ENCODE measurements around the gene HOXD10. TPM values are rescaled to one million over a fixed set of nuclear protein-coding genes. Genes with fewer than 3 reads are reported as not detected.

HOXD10 gene
- total RNA-seq, 1 donor = not detected

DNA sequence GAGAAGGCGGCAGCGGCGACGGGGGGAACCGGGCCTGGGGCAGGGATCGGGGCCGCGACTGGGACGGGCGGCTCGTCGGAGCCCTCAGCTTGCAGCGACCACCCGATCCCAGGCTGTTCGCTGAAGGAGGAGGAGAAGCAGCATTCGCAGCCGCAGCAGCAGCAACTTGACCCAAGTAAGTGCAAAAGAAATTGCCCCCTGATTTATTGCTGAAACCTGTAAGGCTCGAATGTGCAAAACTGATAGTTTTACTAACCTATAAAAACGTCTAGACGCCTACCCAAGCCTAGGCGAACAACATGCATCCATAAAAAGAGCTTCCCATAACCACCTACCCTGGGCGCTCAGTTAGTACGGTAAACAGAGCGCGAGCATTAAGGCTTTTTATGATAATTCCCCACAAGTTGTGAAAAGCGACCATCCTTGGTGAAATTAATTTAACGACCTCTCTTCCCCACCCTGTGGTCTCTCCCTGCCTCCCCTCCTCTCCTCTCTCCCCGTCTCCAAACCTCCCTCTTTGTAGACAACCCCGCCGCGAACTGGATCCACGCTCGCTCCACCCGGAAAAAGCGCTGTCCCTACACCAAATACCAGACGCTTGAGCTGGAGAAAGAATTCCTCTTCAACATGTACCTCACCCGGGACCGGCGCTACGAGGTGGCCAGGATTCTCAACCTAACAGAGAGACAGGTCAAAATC, 7.0 kb downstream of the HOXD10 start:
- TF ChIP-seq, protein P1, sequence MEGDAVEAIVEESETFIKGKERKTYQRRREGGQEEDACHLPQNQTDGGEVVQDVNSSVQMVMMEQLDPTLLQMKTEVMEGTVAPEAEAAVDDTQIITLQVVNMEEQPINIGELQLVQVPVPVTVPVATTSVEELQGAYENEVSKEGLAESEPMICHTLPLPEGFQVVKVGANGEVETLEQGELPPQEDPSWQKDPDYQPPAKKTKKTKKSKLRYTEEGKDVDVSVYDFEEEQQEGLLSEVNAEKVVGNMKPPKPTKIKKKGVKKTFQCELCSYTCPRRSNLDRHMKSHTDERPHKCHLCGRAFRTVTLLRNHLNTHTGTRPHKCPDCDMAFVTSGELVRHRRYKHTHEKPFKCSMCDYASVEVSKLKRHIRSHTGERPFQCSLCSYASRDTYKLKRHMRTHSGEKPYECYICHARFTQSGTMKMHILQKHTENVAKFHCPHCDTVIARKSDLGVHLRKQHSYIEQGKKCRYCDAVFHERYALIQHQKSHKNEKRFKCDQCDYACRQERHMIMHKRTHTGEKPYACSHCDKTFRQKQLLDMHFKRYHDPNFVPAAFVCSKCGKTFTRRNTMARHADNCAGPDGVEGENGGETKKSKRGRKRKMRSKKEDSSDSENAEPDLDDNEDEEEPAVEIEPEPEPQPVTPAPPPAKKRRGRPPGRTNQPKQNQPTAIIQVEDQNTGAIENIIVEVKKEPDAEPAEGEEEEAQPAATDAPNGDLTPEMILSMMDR (IDR thresholded peaks at IDR 0.05; ENCODE audit: insufficient read depth, low read length) = no peak
- DNase-seq (ENCODE audit: low read depth) = no peak
- H3K4me3 ChIP-seq (ENCODE audit: low read depth, low read length) = no peak overlapping the region

DNA sequence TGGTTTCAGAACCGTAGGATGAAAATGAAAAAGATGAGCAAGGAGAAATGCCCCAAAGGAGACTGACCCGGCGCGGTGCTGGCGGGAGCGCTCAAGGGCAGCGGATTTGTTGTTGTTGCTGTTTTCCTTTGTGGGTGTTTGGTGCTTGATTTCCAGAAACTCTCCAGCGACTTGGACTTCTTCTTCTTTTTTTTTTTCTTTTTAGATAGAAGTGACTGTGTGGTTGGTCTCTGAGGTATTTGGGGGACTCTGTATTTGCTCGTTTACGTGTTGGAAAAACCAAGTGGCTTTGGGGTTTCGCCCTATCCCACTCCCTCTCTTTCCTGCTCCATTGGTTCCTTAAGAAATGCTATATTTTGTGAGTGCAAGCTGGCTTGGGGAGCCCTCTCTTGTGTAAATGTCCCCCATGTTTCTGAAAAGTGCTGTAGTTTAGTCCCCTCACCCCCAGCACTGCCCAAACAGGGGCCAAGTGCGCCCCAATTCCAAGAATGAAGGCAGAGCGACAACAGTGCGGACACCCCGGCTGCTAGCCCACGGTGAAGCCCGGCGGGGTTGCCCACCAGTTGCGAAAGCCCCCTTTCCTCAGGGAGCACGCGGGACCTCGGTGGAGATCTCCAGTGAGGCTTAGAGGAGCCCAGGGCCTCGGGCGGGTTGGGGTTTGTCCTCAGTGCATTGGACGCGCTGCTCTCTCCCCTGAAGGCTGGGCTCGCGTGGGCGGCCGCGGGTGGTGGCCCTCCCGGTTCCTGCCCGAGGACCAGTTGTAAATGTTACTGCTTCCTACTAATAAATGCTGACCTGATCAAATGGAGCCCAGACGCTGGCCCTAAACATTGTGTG, 7.8 kb downstream of the HOXD10 start:
- DNase-seq (ENCODE audit: low read depth) = no peak
- H3K4me3 ChIP-seq (ENCODE audit: low read depth, low read length) = no peak overlapping the region
- TF ChIP-seq, protein P1 (IDR thresholded peaks at IDR 0.05; ENCODE audit: insufficient read depth, low read length) = no peak

GRCh38 chr2:176124947-176125771, 8.6 kb downstream of the HOXD10 start:
- DNase-seq (ENCODE audit: low read depth) = no peak
- TF ChIP-seq, protein P1 (IDR thresholded peaks at IDR 0.05; ENCODE audit: insufficient read depth, low read length) = no peak
- H3K4me3 ChIP-seq (ENCODE audit: low read depth, low read length) = no peak overlapping the region

- no peak for DNase-seq (ENCODE audit: low read depth)
- TF ChIP-seq, protein P1 (IDR thresholded peaks at IDR 0.05; ENCODE audit: insufficient read depth, low read length) = no peak
- H3K4me3 ChIP-seq (ENCODE audit: low read depth, low read length) = no peak overlapping the region
Observed at GRCh38 chr2:176125772-176126054, 9.1 kb downstream of the HOXD10 start.

DNA sequence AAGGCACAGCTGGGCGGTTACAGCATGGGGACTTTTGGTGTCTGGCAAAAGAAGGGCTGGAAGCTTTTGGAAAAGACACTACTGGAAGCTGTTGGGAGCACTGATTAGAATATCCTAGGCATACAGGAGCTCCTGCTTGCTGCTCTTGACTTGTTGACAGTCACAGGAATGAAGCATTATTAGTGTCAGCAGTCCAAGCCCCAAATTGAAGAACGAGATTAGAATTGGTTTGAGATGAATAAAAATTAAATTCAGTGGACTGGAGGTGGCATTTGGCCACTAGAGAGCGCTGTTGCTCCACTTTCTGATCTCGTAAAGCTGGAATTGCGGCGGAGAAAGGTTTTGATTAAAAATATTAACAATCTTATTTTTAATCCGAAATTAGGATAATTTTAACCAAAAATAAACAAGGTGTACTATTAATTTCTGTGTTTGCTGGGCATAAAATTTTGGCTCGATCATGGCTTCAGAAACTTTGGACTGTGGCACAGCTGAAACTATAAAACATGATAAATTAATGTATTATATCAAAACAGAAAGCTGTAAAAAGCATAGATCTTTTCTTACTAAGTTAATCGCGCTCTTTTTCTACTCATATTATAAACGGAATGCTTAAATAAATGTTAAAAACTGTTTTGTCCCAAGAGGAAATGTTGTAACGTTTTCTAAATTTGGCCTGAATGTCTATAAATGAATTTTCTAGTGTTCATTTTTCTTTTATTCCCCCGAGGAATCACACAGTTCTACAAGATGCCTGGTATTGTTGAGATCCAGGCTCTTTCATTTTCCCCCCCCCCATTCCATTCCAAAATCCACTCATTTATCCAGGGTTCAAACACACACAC, 10.6 kb downstream of the HOXD10 start:
- peak; percentile 78 for DNase-seq (ENCODE audit: low read depth)

More for the DNA sequence above, 10.6 kb downstream of the HOXD10 start:
- TF ChIP-seq, protein P1 (IDR thresholded peaks at IDR 0.05; ENCODE audit: insufficient read depth, low read length) = peak; percentile 75
- H3K4me3 ChIP-seq (ENCODE audit: low read depth, low read length) = no peak overlapping the region
